ENCODE results near the gene HNRNPC.
"Not testable (repeated sequence)": the region's sequence is repeated elsewhere in the genome, so short reads cannot be mapped to it uniquely, and the experiment has no call there.

HNRNPC gene

GRCh38 chr14:21191261-21191808, 77.9 kb downstream of the HNRNPC start:
- no peak for TF ChIP-seq CTCF (conservative IDR thresholded peaks at IDR 0.05)
- H3K27ac ChIP-seq: no peak overlapping the region

- no peak for TF ChIP-seq CTCF (conservative IDR thresholded peaks at IDR 0.05)
- H3K27ac ChIP-seq: no peak overlapping the region
Observed at GRCh38 chr14:21185491-21185890, 83.8 kb downstream of the HNRNPC start.

- TF ChIP-seq CTCF (conservative IDR thresholded peaks at IDR 0.05): no peak
Observed at GRCh38 chr14:21184254-21184653, 85.0 kb downstream of the HNRNPC start.

GRCh38 chr14:21182166-21182565, 87.1 kb downstream of the HNRNPC start:
- no peak for TF ChIP-seq CTCF (conservative IDR thresholded peaks at IDR 0.05)
- H3K27ac ChIP-seq: no peak overlapping the region

More at GRCh38 chr14:21184254-21184653, 85.0 kb downstream of the HNRNPC start:
- no peak overlapping the region for H3K27ac ChIP-seq

GRCh38 chr14:21171128-21171527, 98.1 kb downstream of the HNRNPC start:
- no peak overlapping the region for H3K27ac ChIP-seq
- TF ChIP-seq CTCF (conservative IDR thresholded peaks at IDR 0.05): no peak

GRCh38 chr14:21169573-21169972, 99.7 kb downstream of the HNRNPC start:
- no peak for TF ChIP-seq CTCF (conservative IDR thresholded peaks at IDR 0.05)
- no peak overlapping the region for H3K27ac ChIP-seq

- TF ChIP-seq CTCF (conservative IDR thresholded peaks at IDR 0.05): no peak
- H3K27ac ChIP-seq: no peak overlapping the region
Observed at GRCh38 chr14:21168055-21168454, 101.2 kb downstream of the HNRNPC start.

- H3K27ac ChIP-seq: not testable (repeated sequence)
Observed at GRCh38 chr14:21165670-21166069, 103.6 kb downstream of the HNRNPC start.

- not testable (repeated sequence) for H3K27ac ChIP-seq
Observed at GRCh38 chr14:21165002-21165605, 104.1 kb downstream of the HNRNPC start.

All from VCaP (cell line).